H1 (cell line): ENCODE results near the gene ASB1. TPM values are rescaled to one million over a fixed set of nuclear protein-coding genes. Genes with fewer than 3 reads are reported as not detected.

Experiments used
- CTCF ChIA-PET: fragments of 300-600 bp; sonication (Branson Sonifier 250); formaldehyde crosslinking; loops from one replicate; lab custom pipeline; 2021; ENCODE audit not compliant: partially characterized antibody; lab: Charles Lee
- POLR2A ChIA-PET: fragments of 300-600 bp; sonication (Branson Sonifier 250); formaldehyde crosslinking; loops from one replicate; lab custom pipeline; 2021; ENCODE audit warnings: inconsistent platforms; ENCODE audit not compliant: partially characterized antibody; lab: Charles Lee
- DNase-seq, 2 experiments: peaks; one replicate each; pipeline versions ENCODE4 v3.0.0 to v3.0.0-alpha.2; 2010 to 2022; ENCODE audit warnings: low spot score in 2 of 2, low read depth in 1 of 2, mixed read lengths in 1 of 2
- FAIRE-seq: peaks from 2 replicates; lab custom pipeline; 2011; peaks lifted over from hg19 to GRCh38; lab: Jason Lieb, UNC
- H2AFZ ChIP-seq: 2 replicates; pipeline ENCODE4 v1.8.1; 2012; ENCODE audit warnings: low read length, inconsistent platforms
- H2AK5ac ChIP-seq: 2 replicates; pipeline ENCODE4 v1.6.1; 2013; ENCODE audit warnings: low read depth, low read length
- H2BK120ac ChIP-seq: replicated peaks from 2 replicates; pipeline ENCODE3; 2013; ENCODE audit warnings: low read depth, low read length, inconsistent platforms
- H2BK12ac ChIP-seq: 2 replicates; pipeline ENCODE4 v1.6.1; 2013; ENCODE audit warnings: low read depth, low read length
- H2BK15ac ChIP-seq: 2 replicates; pipeline ENCODE4 v1.6.1; 2013; ENCODE audit warnings: low read length
- H2BK20ac ChIP-seq: 2 replicates; pipeline ENCODE4 v1.6.1; 2013; ENCODE audit warnings: low read length
- H2BK5ac ChIP-seq: 2 replicates; pipeline ENCODE4 v1.6.1; 2013; ENCODE audit warnings: low read depth, low read length
- H3K14ac ChIP-seq: 2 replicates; pipeline ENCODE4 v1.6.1; 2013; ENCODE audit warnings: inconsistent platforms; ENCODE audit not compliant: insufficient read length
- H3K18ac ChIP-seq: 2 replicates; pipeline ENCODE4 v1.6.1; 2013; ENCODE audit warnings: low read length; ENCODE audit errors: extremely low read depth
- H3K23ac ChIP-seq: 2 replicates; pipeline ENCODE4 v1.6.1; 2013; ENCODE audit warnings: inconsistent platforms; ENCODE audit not compliant: insufficient read length
- H3K23me2 ChIP-seq: 2 replicates; pipeline ENCODE4 v1.6.1; 2013; ENCODE audit warnings: low read depth, low read length
- H3K27ac ChIP-seq: 2 replicates; pipeline ENCODE4 v1.6.1; 2011; ENCODE audit warnings: low read depth, low read length, inconsistent platforms
- H3K27me3 ChIP-seq, 4 experiments: replicated peaks in 1 of 4; 1 replicate in 1 of 4; 2 replicates in 3 of 4; pipeline versions ENCODE4 v1.6.1 to v1.8.1; 2011 to 2013; ENCODE audit warnings: low read length in 3 of 4, mild to moderate bottlenecking in 3 of 4, inconsistent platforms in 2 of 4, mixed read lengths in 2 of 4, moderate library complexity in 1 of 4; ENCODE audit not compliant: control insufficient read depth in 3 of 4, insufficient read depth in 3 of 4; ENCODE audit errors: extremely low read depth in 1 of 4
- H3K36me3 ChIP-seq, 4 experiments: 2 replicates each; pipeline versions ENCODE4 v1.6.1 to v1.8.1; 2011 to 2013; ENCODE audit warnings: mild to moderate bottlenecking in 4 of 4, low read length in 3 of 4, moderate library complexity in 2 of 4, control low read depth in 1 of 4, inconsistent platforms in 1 of 4; ENCODE audit not compliant: insufficient read depth in 4 of 4, control insufficient read depth in 2 of 4
- H3K4ac ChIP-seq: replicated peaks from 2 replicates; pipeline ENCODE3; 2013; ENCODE audit warnings: low read length, low read depth, mixed read lengths, inconsistent platforms; ENCODE audit not compliant: insufficient read length
- H3K4me1 ChIP-seq, 4 experiments: replicated peaks in 1 of 4; 1 replicate in 1 of 4; 2 replicates in 3 of 4; pipeline versions ENCODE4 v1.6.1 to v1.8.1; 2011 to 2013; ENCODE audit warnings: low read length in 3 of 4, inconsistent platforms in 2 of 4, mixed read lengths in 1 of 4; ENCODE audit not compliant: insufficient read depth in 4 of 4, control insufficient read depth in 3 of 4
- H3K4me2 ChIP-seq, 2 experiments: 2 replicates each; pipeline versions ENCODE4 v1.6.1 to v1.8.1; 2011 to 2013; ENCODE audit warnings: low read depth in 2 of 2, low read length in 2 of 2, control low read depth in 1 of 2, inconsistent platforms in 1 of 2, mild to moderate bottlenecking in 1 of 2; ENCODE audit not compliant: insufficient read depth in 1 of 2
- H3K4me3 ChIP-seq, 4 experiments: fragments of 200-600, 300-600 bp in 1 of 4; sonication (generic), shearing (Covaris generic), sonication (Bioruptor Twin) in 1 of 4; 2 replicates each; pipeline versions ENCODE4 v1.5.1 to v1.8.1; 2011 to 2016; ENCODE audit warnings: low read length in 4 of 4, low read depth in 3 of 4, control low read depth in 2 of 4, inconsistent platforms in 2 of 4, mild to moderate bottlenecking in 2 of 4, mixed read lengths in 1 of 4, moderate library complexity in 1 of 4; ENCODE audit not compliant: insufficient read depth in 2 of 4; ENCODE audit errors: extremely low read depth in 1 of 4
- H3K56ac ChIP-seq: replicated peaks from 2 replicates; pipeline ENCODE3; 2013; ENCODE audit warnings: low read depth, mild to moderate bottlenecking, mixed read lengths, low read length, inconsistent platforms; ENCODE audit not compliant: insufficient read length
- H3K79me1 ChIP-seq: 2 replicates; pipeline ENCODE4 v1.6.1; 2013; ENCODE audit warnings: low read depth, low read length, control low read depth
- H3K79me2 ChIP-seq, 2 experiments: 2 replicates each; pipeline versions ENCODE4 v1.6.1 to v1.8.1; 2012 to 2013; ENCODE audit warnings: low read length in 2 of 2, mild to moderate bottlenecking in 2 of 2, inconsistent platforms in 1 of 2; ENCODE audit not compliant: insufficient read depth in 2 of 2, control insufficient read depth in 1 of 2
- H3K9ac ChIP-seq, 4 experiments: replicated peaks in 1 of 4; 1 replicate in 1 of 4; 2 replicates in 3 of 4; pipeline versions ENCODE4 v1.6.1 to v1.8.1; 2011 to 2013; ENCODE audit warnings: low read depth in 3 of 4, low read length in 3 of 4, control low read depth in 2 of 4, mild to moderate bottlenecking in 2 of 4, moderate library complexity in 2 of 4, inconsistent platforms in 1 of 4; ENCODE audit errors: extremely low read depth in 1 of 4
- H3K9me3 ChIP-seq, 2 experiments: 2 replicates each; pipeline versions ENCODE4 v1.6.1 to v1.8.1; 2012 to 2013; ENCODE audit warnings: mild to moderate bottlenecking in 2 of 2, moderate library complexity in 2 of 2, control low read depth in 1 of 2, inconsistent platforms in 1 of 2, low read depth in 1 of 2, low read length in 1 of 2, mixed read lengths in 1 of 2; ENCODE audit not compliant: insufficient read depth in 2 of 2
- H4K20me1 ChIP-seq, 2 experiments: replicated peaks in 1 of 2; 2 replicates each; pipeline versions ENCODE3 to v1.8.1; 2011 to 2013; ENCODE audit warnings: inconsistent platforms in 2 of 2, low read length in 2 of 2, mild to moderate bottlenecking in 1 of 2; ENCODE audit not compliant: insufficient read depth in 2 of 2, control insufficient read depth in 1 of 2
- H4K5ac ChIP-seq: 2 replicates; pipeline ENCODE4 v1.6.1; 2013; ENCODE audit warnings: low read length, low read depth, mixed read lengths, inconsistent platforms; ENCODE audit not compliant: insufficient read length
- H4K8ac ChIP-seq: 2 replicates; pipeline ENCODE4 v1.8.0; 2013; ENCODE audit warnings: mild to moderate bottlenecking, moderate library complexity, low read length, inconsistent platforms; ENCODE audit not compliant: insufficient read depth; ENCODE audit errors: extremely low read depth
- H4K91ac ChIP-seq: replicated peaks from 2 replicates; pipeline ENCODE3; 2013; ENCODE audit warnings: low read length, mixed read lengths, inconsistent platforms; ENCODE audit not compliant: insufficient read length
- BRCA1 ChIP-seq: IDR thresholded peaks from 2 replicates; pipeline ENCODE4 v1.6.1; 2012; ENCODE audit warnings: low read depth, low read length, improper control_type of control experiment
- CBX8 ChIP-seq: fragments of 300-800, 300-1000 bp; sonication (generic); IDR thresholded peaks from 2 replicates; pipeline ENCODE4 v1.7.1; 2016; ENCODE audit warnings: low read depth, low read length, borderline replicate concordance
- CTBP2 ChIP-seq: IDR thresholded peaks from 2 replicates; pipeline ENCODE4 v1.7.0; 2011; ENCODE audit warnings: borderline replicate concordance, mild to moderate bottlenecking, moderate library complexity, mixed read lengths, low read length; ENCODE audit not compliant: insufficient read depth, insufficient read length
- CTCF ChIP-seq, 3 experiments: IDR thresholded peaks; 1 replicate in 2 of 3; 2 replicates in 1 of 3; pipeline versions ENCODE4 v1.5.1 to v1.6.1; 2011; ENCODE audit warnings: low read length in 3 of 3, mild to moderate bottlenecking in 3 of 3, inconsistent platforms in 2 of 3, low read depth in 1 of 3, moderate library complexity in 1 of 3; ENCODE audit not compliant: insufficient read depth in 1 of 3; ENCODE audit errors: control extremely low read depth in 1 of 3
- KDM1A ChIP-seq: fragments of 200-600, 300-600 bp; sonication (generic); IDR thresholded peaks from 2 replicates; pipeline ENCODE4 v1.7.1; 2016; ENCODE audit warnings: mild to moderate bottlenecking, low read length, borderline replicate concordance
- PHF8 ChIP-seq: fragments of 200-600 bp; sonication (generic); conservative IDR thresholded peaks from 2 replicates; pipeline ENCODE4 v1.7.1; 2012; ENCODE audit warnings: low read depth, mild to moderate bottlenecking, inconsistent platforms, low read length, moderate library complexity
- POLR2A ChIP-seq, 2 experiments: IDR thresholded peaks; 1 replicate in 1 of 2; 2 replicates in 1 of 2; pipeline ENCODE4 v1.6.1; 2011; ENCODE audit warnings: low read depth in 2 of 2, low read length in 2 of 2, mild to moderate bottlenecking in 2 of 2; ENCODE audit errors: control extremely low read depth in 1 of 2
- RAD21 ChIP-seq, 2 experiments: IDR thresholded peaks in 1 of 2; conservative IDR thresholded peaks in 1 of 2; 2 replicates each; pipeline ENCODE4 v1.6.1; 2011; ENCODE audit warnings: low read depth in 2 of 2, low read length in 2 of 2, improper control_type of control experiment in 1 of 2, inconsistent platforms in 1 of 2, mild to moderate bottlenecking in 1 of 2, moderate library complexity in 1 of 2
- SP4 ChIP-seq: IDR thresholded peaks from 2 replicates; pipeline ENCODE4 v1.6.1; 2012; ENCODE audit warnings: low read length, inconsistent platforms
- TAF7 ChIP-seq: optimal IDR thresholded peaks from 2 replicates; pipeline ENCODE3; 2011; ENCODE audit warnings: low read depth, mild to moderate bottlenecking, inconsistent platforms, low read length, moderate library complexity, borderline replicate concordance
- YY1 ChIP-seq: IDR thresholded peaks from 2 replicates; pipeline ENCODE4 v1.6.1; 2011; ENCODE audit warnings: low read depth, mild to moderate bottlenecking, low read length
- WGBS, 2 experiments: shearing (Covaris generic) in 1 of 2; methylation state at CpG; one replicate each; pipeline versions ENCODE4 v1.1.6 to v1.1.7; 2013 to 2015; ENCODE audit warnings: low lambda C conversion rate in 2 of 2, mixed read lengths in 2 of 2, inconsistent platforms in 1 of 2, low coverage in 1 of 2, missing lambda C conversion rate in 1 of 2; ENCODE audit not compliant: insufficient replicate concordance in 2 of 2, insufficient coverage in 1 of 2, insufficient read length in 1 of 2; ENCODE audit errors: extremely low coverage in 1 of 2, missing lambda C conversion rate in 1 of 2; 5-methylcytosine and 5-hydroxymethylcytosine counted together
- polyA plus RNA-seq, 7 experiments: library from polyadenylated mRNA; depleted of rRNA in 3 of 7; stranded (reverse) in 5 of 7; unstranded in 2 of 7; fragments of >200 nt in 5 of 7; fragments of 200-250 nt in 2 of 7; gene quantifications; 1 replicate in 5 of 7; 2 replicates in 1 of 7; 4 replicates in 1 of 7; pipeline versions ENCODE4 v1.2.1 to v1.2.3, GENCODE V29; 2011 to 2013; ENCODE audit warnings: missing spikeins in 2 of 7, mixed read lengths in 2 of 7
- total RNA-seq: library from RNA; stranded (reverse); fragmentation: NEBNext Ultra II Directional; extraction: Animal tissue kit (Norgen Biotek cat#: 25700); gene quantifications from 2 replicates; pipeline ENCODE4 v1.2.1, GENCODE V29; 2021

ASB1 gene
- total and polyA plus RNA-seq, 2 of the 8 experiments (the other 6 are each of a cell fraction or from before 2014, with no cell fraction given): 24.1 to 36.0 TPM

GRCh38 chr2:238439917-238440316 is 13.2 kb downstream of the ASB1 start:
- H2BK15ac ChIP-seq: no peak overlapping the region
- H3K56ac ChIP-seq: no peak overlapping the region
- peaks cover 16% of the 10 kb centered on the region for H3K79me1 ChIP-seq
- no peak overlapping the region for H2BK20ac ChIP-seq
- no peak overlapping the region for H4K5ac ChIP-seq
- ChIA-PET POLR2A (interaction anchor here (0.7 kb wide), 1 partner anchor 9 kb away, joined by 3 read pairs; no protein-coding TSS in a partner anchor), CTCF (interaction anchor here (1.1 to 1.7 kb wide), 2 partner anchors 69 to 648 kb away, joined by 3 read pairs; no protein-coding TSS in a partner anchor)
- no peak overlapping the region for H3K18ac ChIP-seq
- H2BK5ac ChIP-seq: no peak overlapping the region
- H3K23me2 ChIP-seq: no peaks in the 10 kb centered on the region
- H3K9ac ChIP-seq: no peak overlapping the region
- H3K23ac ChIP-seq: no peak overlapping the region
- H4K91ac ChIP-seq: no peak overlapping the region
- H4K8ac ChIP-seq: no peak overlapping the region
- no peak for DNase-seq
- H3K9me3 ChIP-seq: no peaks in the 10 kb centered on the region
- no peak overlapping the region for H2BK120ac ChIP-seq
- no peak overlapping the region for H2AK5ac ChIP-seq
- 91% methylated on average over 2 of the region's 2 CpGs; no CpG with 5 or more reads in 1 of the 2 experiments for WGBS, 2 experiments
- H3K4me3 ChIP-seq: no peak overlapping the region
- no peak overlapping the region for H3K4ac ChIP-seq
- H3K14ac ChIP-seq: no peak overlapping the region
- H2AFZ ChIP-seq: no peak overlapping the region
- FAIRE-seq: no peak
- peaks cover 6 to 36% (median 10%) of the 10 kb centered on the region in 4 experiments; a peak in 6 of 8 replicates for H3K36me3 ChIP-seq
- peaks cover 9 to 24% of the 10 kb centered on the region in 2 experiments for H4K20me1 ChIP-seq
- H3K4me2 ChIP-seq: no peak overlapping the region
- H3K79me2 ChIP-seq: peaks cover 8 to 64% of the 10 kb centered on the region in 2 experiments
- H3K27ac ChIP-seq: no peak overlapping the region
- no peaks in the 10 kb centered on the region for H3K27me3 ChIP-seq
- no peak overlapping the region for H2BK12ac ChIP-seq
- no peaks in the 10 kb centered on the region for H3K4me1 ChIP-seq
- TF ChIP-seq PHF8 (no peak), YY1 (no peak), TAF7 (no peak), CBX8 (no peak), CTBP2 (no peak), BRCA1 (no peak), POLR2A (IDR thresholded peaks at IDR 0.05; ENCODE audit: control extremely low read depth in 1 of 2, low read depth in 2 of 2, low read length in 2 of 2) (no peak), SP4 (no peak), RAD21 (IDR thresholded peaks at IDR 0.05 in 1 of 2, conservative IDR thresholded peaks at IDR 0.05 in 1 of 2; ENCODE audit: low read depth in 2 of 2, low read length in 2 of 2) (no peak), KDM1A (no peak), CTCF (IDR thresholded peaks at IDR 0.05; ENCODE audit: control extremely low read depth in 1 of 3, insufficient read depth in 1 of 3, low read depth in 1 of 3, low read length in 3 of 3) (no peak)
